HG03060 (cell line): ENCODE measurements around the gene SPECC1.
"Not testable (repeated sequence)": the region's sequence is repeated elsewhere in the genome, so short reads cannot be mapped to it uniquely, and the experiment has no call there.

ENCODE experiments used
- ATAC-seq: cut with Tn5 transposase; IDR thresholded peaks from one replicate; pipeline ENCODE4 v1.9.1; 2021; ENCODE audit warnings: low read depth, moderate number of reproducible peaks; ENCODE audit not compliant: unreplicated experiment

Gene SPECC1

GRCh38 chr17:20284570-20285295 is 275.6 kb downstream of the SPECC1 start:
- no peak for ATAC-seq

DNA sequence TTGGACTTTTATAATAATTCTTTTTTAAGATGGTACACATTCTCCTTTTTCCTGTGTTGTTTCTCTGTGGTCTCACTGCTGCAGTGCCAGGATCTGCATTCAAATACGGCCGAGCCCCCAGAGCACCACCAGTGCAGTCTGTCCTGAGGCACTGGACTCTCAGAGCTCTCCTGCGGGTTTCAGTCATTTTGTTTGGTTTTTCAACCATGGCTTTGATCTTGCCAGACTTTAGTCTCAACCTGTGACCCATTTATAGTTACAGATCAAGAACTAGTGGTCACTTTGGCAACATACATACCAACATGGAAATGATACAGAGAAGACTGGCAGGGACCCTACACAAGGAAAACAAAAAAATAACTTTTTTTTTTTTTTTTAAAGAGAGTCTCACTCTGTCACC is 280.8 kb downstream of the SPECC1 start:
- no peak for ATAC-seq

GRCh38 chr17:20291853-20292252 is 282.7 kb downstream of the SPECC1 start:
- ATAC-seq, result no peak

- ATAC-seq, result no peak
Observed at GRCh38 chr17:20293501-20293900, 284.3 kb downstream of the SPECC1 start.

DNA sequence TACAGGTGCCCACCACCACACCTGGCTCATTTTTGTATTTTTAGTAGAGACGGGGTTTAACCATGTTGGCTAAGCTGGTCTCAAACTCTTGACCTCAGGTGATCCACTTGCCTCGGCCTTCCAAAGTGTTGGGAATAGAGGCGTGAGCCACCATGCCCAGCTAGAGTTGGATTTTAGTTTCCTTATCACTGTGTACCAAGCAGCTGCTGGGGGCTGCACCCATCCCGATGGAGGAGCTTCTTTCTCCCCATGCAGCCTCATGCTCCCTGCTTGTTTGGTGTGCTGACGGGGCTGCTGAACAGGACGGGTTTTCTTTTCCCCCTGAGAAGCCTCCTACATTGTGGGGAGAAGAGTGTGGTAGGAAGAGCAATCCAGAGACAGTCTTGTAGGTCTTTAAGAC is 285.0 kb downstream of the SPECC1 start:
- no peak for ATAC-seq

- no peak for ATAC-seq
Observed at GRCh38 chr17:20299013-20299412, 289.9 kb downstream of the SPECC1 start.

DNA sequence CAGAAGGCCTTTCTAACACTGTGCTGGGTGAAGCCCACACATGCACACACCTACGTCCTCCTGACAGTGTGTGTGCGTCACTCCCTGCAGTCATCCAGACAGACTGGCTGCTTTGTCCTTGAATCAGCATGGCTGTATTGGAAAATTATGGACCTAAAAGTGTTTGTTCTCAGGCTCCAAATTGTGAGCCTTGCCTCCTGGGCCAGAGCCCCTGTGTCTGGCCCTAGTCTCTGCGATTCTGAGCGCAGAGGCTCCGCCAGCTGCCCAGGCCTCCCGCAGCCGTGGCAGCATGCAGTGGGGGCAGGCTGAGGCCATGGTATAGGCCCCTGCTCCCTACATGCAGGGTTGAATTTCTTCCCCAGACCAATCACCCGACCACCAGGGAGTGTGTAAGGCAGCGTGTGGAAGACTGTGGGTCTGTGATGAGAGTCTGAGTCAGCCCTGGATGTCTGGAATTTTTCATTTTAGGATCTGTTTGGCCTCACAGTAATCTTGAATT is 291.3 kb downstream of the SPECC1 start:
- ATAC-seq, result no peak

DNA sequence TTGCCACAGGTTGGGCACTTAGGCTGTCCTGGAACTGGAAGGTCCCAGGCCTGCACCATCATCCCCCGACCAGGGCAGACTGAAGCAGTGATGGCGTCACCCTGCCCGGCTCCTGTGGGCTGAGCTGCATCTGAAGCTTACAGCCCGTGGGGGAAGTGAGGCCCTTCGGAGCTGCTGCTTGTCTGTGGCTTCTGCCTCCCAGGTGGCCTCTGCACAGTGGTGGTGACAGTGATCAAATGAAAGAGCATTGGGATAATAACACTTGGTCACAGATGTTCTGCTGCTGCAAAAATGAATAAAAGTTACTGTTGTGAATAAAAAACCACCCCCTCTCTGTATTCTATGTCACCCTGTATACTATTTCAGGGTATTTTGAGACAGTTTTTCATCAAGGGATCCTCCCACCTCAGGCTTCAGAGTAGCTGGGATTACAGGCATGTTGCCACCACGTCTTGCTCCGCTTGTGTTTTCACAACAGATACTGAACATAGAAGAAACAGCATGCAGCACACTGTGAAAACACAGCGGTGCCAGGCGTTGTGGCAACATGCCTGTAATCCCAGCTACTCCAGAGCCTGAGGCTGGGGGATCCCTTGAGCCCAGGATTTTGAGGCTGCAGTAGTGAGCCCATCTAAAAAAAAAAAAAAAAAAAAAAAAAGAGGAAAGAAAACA is 293.2 kb downstream of the SPECC1 start:
- ATAC-seq, result no peak

DNA sequence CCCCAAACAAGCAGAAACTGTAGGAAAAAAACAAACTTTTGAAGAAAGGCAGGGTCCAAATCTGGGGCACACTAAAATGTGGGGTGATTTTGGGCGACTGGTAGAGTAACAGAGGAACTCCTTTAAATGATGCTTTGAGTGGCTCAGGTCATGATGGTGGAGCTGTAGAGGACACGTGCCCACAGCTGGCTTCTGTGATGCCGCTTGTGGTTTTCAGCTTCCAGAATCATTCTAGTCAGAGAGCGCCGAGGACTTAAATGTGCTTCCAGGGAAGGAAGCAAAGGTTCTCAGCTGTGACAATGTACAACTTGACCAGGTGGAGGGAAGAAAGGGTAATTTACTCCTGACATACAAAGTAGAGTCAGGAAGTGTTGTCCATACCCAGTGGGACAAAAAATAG is 295.8 kb downstream of the SPECC1 start:
- no peak for ATAC-seq

- no peak for ATAC-seq
Observed at GRCh38 chr17:20306924-20307323, 297.8 kb downstream of the SPECC1 start.

DNA sequence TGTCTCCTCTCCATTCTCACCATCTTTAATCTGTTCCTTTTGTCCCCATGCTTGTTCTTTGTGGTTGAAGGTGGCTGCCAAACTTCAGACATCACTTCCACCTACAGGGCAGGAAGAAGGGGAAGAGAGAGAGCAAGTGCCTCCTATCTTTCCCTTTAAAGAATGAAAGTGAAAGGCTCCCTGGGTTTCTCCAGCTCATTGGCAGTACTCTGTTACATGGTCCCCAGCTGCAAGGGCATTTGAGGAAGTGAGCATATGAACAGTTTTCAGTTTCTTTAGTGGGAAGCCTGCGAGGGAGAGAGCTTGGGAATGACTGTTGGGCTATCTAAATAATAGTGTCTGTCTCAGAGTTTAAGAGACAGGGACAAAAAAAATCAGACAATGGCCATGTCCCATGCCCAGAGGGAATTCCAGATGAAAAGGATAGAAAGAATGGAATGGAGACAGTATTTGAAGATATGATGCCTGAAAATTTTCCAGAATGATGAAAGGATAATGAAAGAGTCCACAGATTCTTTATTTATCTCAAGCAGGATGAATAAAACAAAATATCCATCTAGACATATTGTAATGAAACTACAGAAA is 298.3 kb downstream of the SPECC1 start:
- no peak for ATAC-seq

- ATAC-seq, result no peak
Observed at GRCh38 chr17:20310481-20310880, 301.3 kb downstream of the SPECC1 start.

DNA sequence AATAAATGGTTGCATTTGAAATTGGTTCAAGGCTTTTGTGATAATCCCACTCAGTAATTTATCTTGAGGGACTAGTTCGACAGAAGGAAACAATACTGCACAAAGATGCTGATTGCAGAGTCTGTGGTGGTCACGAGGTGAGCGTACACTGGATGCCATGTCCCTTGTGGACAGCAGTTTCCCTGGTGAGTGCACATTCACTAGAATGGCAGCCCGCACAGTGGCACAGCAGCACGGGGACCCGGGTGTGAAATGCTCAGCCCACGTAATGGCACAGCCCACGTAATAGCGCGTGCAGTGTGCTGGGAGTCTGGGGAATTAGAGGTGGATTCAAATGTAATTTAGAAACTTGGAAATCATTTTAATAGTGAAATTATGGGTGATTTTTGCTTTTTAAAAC is 304.1 kb downstream of the SPECC1 start:
- no peak for ATAC-seq

GRCh38 chr17:20313891-20314290 is 304.7 kb downstream of the SPECC1 start:
- no peak for ATAC-seq

DNA sequence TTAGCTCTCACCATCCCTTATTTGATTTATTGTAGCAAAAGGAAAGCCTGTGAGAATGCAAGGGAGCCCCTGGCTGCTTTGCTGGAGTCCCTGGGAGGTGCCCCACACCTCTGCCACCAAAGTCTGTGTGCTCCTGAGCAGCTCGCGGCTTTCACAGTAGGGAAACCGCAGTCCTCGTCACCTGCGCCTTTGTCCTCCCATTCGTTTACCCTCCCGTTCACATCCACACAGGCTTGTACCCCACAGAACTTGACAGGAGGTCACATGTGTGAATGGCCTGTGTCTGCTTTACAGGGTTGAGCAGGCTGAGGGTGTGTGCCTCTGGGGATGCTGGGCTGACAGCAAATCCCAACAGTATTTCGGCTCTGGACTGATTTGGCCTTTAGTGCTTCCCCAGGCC is 305.7 kb downstream of the SPECC1 start:
- no peak for ATAC-seq

DNA sequence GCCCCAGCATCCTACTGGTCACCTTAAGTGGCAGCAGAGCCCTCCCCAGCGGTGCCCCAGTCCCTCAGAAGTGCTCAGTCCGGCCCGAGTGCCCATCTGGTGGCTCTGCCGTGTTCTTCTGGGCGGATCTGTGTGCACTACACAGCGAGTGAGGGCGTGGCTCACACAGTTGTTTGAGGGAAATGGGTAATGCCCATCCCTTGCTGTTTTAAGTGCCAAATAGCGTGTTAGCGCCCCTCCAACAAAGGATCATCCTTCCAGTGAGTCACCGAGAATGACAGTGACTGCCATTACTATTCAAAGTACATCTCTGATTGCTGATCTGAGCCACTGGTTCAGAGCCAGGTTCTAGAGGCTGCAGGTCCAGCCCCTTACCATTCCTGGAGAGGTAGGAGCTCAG is 306.2 kb downstream of the SPECC1 start:
- no peak for ATAC-seq

DNA sequence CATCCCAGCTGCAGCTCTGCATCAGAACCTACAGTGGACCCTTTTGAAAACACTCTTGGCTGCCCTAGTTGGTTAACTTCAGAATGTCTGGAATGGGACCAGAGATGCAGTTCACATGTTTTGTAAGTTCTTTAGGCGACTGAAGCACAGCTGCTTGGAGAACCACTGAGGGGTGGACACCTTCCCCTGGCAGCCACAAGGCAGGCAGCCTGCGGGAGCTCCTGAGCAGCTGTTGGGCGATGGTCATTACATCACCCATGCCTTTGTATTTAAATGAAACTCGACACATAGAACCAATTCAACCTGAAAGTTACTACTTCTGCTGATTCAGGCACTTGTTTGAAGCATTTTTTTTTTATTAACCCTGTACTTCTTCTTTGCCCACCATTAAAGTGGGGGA is 306.7 kb downstream of the SPECC1 start:
- no peak for ATAC-seq

DNA sequence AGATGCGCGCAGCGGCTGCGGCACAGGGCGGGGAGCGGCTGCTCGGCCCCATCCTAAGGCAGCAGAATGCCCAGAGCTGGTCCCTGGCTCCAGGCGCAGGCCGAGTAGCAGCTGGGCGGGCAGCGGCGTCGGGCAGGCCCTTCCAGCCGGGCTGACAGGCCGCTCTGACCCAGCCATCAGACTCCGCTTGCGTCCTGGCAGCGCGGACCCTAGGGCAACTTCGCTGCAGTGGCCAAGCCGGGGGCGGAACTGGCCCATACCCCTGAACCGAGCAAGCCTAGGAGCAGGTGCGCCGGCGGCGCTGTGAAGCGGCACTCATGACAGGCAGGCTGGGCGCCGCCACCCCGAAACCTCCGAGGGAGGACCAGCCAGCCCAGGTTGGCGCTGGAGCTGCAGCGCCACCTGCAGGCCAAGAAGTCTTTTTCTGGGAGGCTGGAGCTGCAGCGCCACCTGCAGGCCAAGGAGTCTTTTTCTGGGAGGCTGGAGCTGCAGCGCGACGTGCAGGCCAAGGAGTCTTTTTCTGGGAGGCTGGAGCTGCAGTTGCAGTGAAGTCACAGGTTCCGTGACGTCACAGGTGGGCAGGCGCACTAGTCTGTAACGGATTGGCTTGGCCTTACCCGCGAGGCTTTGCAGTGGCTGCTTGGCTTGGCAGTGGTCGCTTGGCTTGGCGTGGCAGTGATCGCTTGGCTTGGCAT is 311.5 kb downstream of the SPECC1 start:
- ATAC-seq, result not testable (repeated sequence)

- ATAC-seq, result not testable (repeated sequence)
Observed at GRCh38 chr17:20321357-20321756, 312.2 kb downstream of the SPECC1 start.

DNA sequence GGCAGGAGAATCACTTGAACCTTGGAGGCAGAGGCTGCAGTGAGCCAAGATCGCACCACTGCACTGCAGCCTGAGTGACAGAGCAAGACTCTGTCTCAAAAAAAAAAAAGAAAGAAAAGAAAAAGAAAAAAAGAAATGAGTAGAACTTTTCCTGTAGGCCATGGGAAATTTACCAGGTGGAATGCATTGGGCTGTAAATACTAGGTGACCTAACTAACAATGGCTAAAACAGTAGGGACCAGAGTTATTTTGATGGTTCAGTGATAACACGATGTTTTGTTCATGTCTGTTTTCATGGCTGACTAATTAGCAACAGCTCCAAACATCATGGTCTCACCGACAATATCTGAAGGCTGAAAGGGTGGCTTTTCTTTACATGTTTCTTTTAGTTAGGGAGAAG is 318.6 kb downstream of the SPECC1 start:
- not testable (repeated sequence) for ATAC-seq

DNA sequence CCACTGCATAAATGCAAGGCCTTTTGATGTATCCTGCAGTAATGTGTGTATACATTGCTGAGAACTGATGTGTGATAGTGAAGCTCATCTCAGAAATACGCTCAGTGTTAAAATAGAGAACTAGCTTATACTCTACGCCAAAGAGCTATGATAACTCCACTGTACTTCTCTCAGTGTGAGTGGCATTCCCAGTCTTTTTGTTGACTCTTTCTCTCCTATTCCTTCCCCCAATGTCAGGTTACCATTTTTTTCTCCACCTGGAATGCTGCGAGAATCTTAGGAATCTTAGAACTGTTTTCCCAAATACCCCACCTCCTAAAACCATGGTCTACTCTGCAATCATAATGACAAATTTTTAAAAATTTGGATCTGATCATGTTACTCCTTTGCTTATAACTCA is 342.2 kb downstream of the SPECC1 start:
- not testable (repeated sequence) for ATAC-seq
